HCT116 (cell line): Measurements from ENCODE around the gene ARHGEF39. TPM values are rescaled to one million over a fixed set of nuclear protein-coding genes. Genes with fewer than 3 reads are reported as not detected.

Experiments
- ATAC-seq: fragments of 200-7000 bp; cut with Tn5 transposase; 2 replicates; pipeline ENCODE4 v1.9.1; 2020; ENCODE audit warnings: mild to moderate bottlenecking, moderate library complexity
- BruUV-seq: library from RNA; stranded (reverse); fragments of 400-500 nt; replicated peaks from 2 replicates; lab custom pipeline; 2021; lab: Mats Ljungman, UMichigan
- CTCF ChIA-PET: fragments of 300-600 bp; sonication (Branson Sonifier 250); formaldehyde crosslinking; loops from one replicate; lab custom pipeline; 2021; ENCODE audit warnings: antibody characterized with exemption; lab: Charles Lee
- POLR2A ChIA-PET: fragments of 300-600, 350-600 bp; sonication (Branson Sonifier 250); formaldehyde crosslinking; loops from one replicate; lab custom pipeline; 2021; ENCODE audit warnings: antibody characterized with exemption; lab: Charles Lee
- RAD21 ChIA-PET, 2 experiments: fragments of 300-600 bp; sonication (Branson Sonifier 250); formaldehyde crosslinking; loops; one replicate each; lab custom pipeline; 2023; ENCODE audit warnings: low total read pairs in 2 of 2; ENCODE audit not compliant: uncharacterized antibody in 2 of 2, unreplicated experiment in 2 of 2, low non-redundant PET in 1 of 2; lab: Charles Lee
- DNase-seq: peaks from one replicate; pipeline ENCODE4 v3.0.0-alpha.2; 2010; ENCODE audit warnings: low read depth, low spot score
- H2AFZ ChIP-seq: fragments of 200-600 bp; shearing (Covaris generic), sonication (generic); 2 replicates; pipeline ENCODE4 v1.6.1; 2017; ENCODE audit warnings: low read depth, mixed run types, mixed read lengths, antibody characterized with exemption, low read length; ENCODE audit not compliant: poor library complexity, severe bottlenecking
- H3K27ac ChIP-seq: 2 replicates; pipeline ENCODE4 v1.5.1; 2012; ENCODE audit warnings: low read depth, low read length
- H3K27me3 ChIP-seq: fragments of 200-600 bp; sonication (generic); 2 replicates; pipeline ENCODE4 v1.6.1; 2016; ENCODE audit warnings: mixed run types, low read length, mixed read lengths; ENCODE audit not compliant: insufficient read depth
- H3K36me3 ChIP-seq, 2 experiments: fragments of 200-500 bp in 1 of 2; fragments of 200-600 bp in 1 of 2; sonication (Bioruptor generic) in 1 of 2; sonication (generic) in 1 of 2; 2 replicates each; pipeline versions ENCODE4 v1.5.1 to v1.6.1; 2014 to 2016; ENCODE audit warnings: low read length in 2 of 2, inconsistent platforms in 1 of 2, mixed read lengths in 1 of 2, mixed run types in 1 of 2; ENCODE audit not compliant: insufficient read depth in 2 of 2, control insufficient read depth in 1 of 2
- H3K4me1 ChIP-seq, 2 experiments: fragments of 200-600 bp in 1 of 2; sonication (generic) in 1 of 2; 2 replicates each; pipeline versions ENCODE4 v1.5.1 to v1.6.1; 2012 to 2017; ENCODE audit warnings: low read length in 2 of 2, inconsistent platforms in 1 of 2, mild to moderate bottlenecking in 1 of 2, mixed read lengths in 1 of 2, mixed run types in 1 of 2, moderate library complexity in 1 of 2; ENCODE audit not compliant: insufficient read depth in 2 of 2, control insufficient read depth in 1 of 2
- H3K4me2 ChIP-seq: fragments of 200-600 bp; sonication (generic); 2 replicates; pipeline ENCODE4 v1.6.1; 2017; ENCODE audit warnings: mixed run types, low read length, mixed read lengths
- H3K4me3 ChIP-seq, 2 experiments: fragments of 200-600 bp in 1 of 2; sonication (generic) in 1 of 2; replicated peaks in 1 of 2; 2 replicates each; pipeline ENCODE4 v1.5.1; 2011 to 2016; ENCODE audit warnings: low read length in 2 of 2, control low read depth in 1 of 2, low read depth in 1 of 2, mild to moderate bottlenecking in 1 of 2, mixed read lengths in 1 of 2, mixed run types in 1 of 2
- H3K79me2 ChIP-seq: fragments of 200-600 bp; sonication (generic); 2 replicates; pipeline ENCODE4 v1.6.1; 2017; ENCODE audit warnings: mild to moderate bottlenecking, mixed run types, low read length, moderate library complexity, mixed read lengths; ENCODE audit not compliant: insufficient read depth
- H3K9ac ChIP-seq: fragments of 200-600 bp; sonication (generic); 2 replicates; pipeline ENCODE4 v1.6.1; 2016; ENCODE audit warnings: low read length, mixed read lengths
- H3K9me2 ChIP-seq: fragments of 200-600 bp; sonication (generic), shearing (Covaris generic); 2 replicates; pipeline ENCODE4 v1.6.1; 2017; ENCODE audit warnings: mixed run types, mild to moderate bottlenecking, moderate library complexity; ENCODE audit not compliant: insufficient read depth
- H3K9me3 ChIP-seq, 2 experiments: fragments of 200-500 bp in 1 of 2; fragments of 200-600 bp in 1 of 2; sonication (Bioruptor generic) in 1 of 2; sonication (generic) in 1 of 2; 2 replicates each; pipeline ENCODE4 v1.6.1; 2014 to 2017; ENCODE audit warnings: low read length in 2 of 2, mixed read lengths in 2 of 2, inconsistent platforms in 1 of 2, low read depth in 1 of 2, mild to moderate bottlenecking in 1 of 2, mixed run types in 1 of 2, moderate library complexity in 1 of 2; ENCODE audit not compliant: control insufficient read depth in 1 of 2, insufficient read depth in 1 of 2
- H4K20me1 ChIP-seq: fragments of 200-600 bp; sonication (generic), shearing (Covaris generic); 2 replicates; pipeline ENCODE4 v1.6.1; 2017; ENCODE audit warnings: mixed run types, mild to moderate bottlenecking, moderate library complexity; ENCODE audit not compliant: insufficient read depth
- CBX3 ChIP-seq: IDR thresholded peaks from 2 replicates; pipeline ENCODE4 v1.6.1; 2012; ENCODE audit warnings: low read depth
- EGR1 ChIP-seq: IDR thresholded peaks from 2 replicates; pipeline ENCODE4 v1.6.1; 2012; ENCODE audit warnings: low read depth
- EZH2 ChIP-seq: fragments of 200-600 bp; sonication (generic); IDR thresholded peaks from 2 replicates; pipeline ENCODE4 v1.6.1; 2017; ENCODE audit warnings: antibody characterized with exemption, mixed run types
- EZH2phosphoT487 ChIP-seq: fragments of 200-600 bp; IDR thresholded peaks from 2 replicates; pipeline ENCODE4 v1.6.1; 2018; ENCODE audit warnings: antibody characterized with exemption, borderline replicate concordance
- FOSL1 ChIP-seq: IDR thresholded peaks from 2 replicates; pipeline ENCODE4 v1.6.1; 2012; ENCODE audit warnings: low read depth
- POLR2A ChIP-seq: IDR thresholded peaks from 2 replicates; pipeline ENCODE4 v1.7.0; 2011; ENCODE audit warnings: borderline replicate concordance; ENCODE audit not compliant: insufficient read depth, insufficient read length; ENCODE audit errors: extremely low read depth
- POLR2AphosphoS5 ChIP-seq: IDR thresholded peaks from 2 replicates; pipeline ENCODE4 v1.6.1; 2011; ENCODE audit warnings: mild to moderate bottlenecking, low read depth, low read length, moderate library complexity
- RAD21 ChIP-seq: IDR thresholded peaks from 2 replicates; pipeline ENCODE4 v1.6.1; 2012; ENCODE audit warnings: low read depth, mild to moderate bottlenecking
- SIN3A ChIP-seq: IDR thresholded peaks from 2 replicates; pipeline ENCODE4 v1.6.1; 2012; ENCODE audit warnings: low read depth
- SP1 ChIP-seq: IDR thresholded peaks from 2 replicates; pipeline ENCODE4 v1.6.1; 2012; ENCODE audit warnings: low read depth
- ZFX ChIP-seq: fragments of 450-650 bp; IDR thresholded peaks from 2 replicates; pipeline ENCODE4 v1.6.1; 2017
- intact Hi-C: fragments of 100-400 bp; cut with micrococcal nuclease; formaldehyde crosslinking; loops from 2 replicates; pipeline ENCODE4 v1.10.0; 2022
- total RNA-seq: library from RNA; stranded (reverse); gene quantifications from one replicate; pipeline ENCODE4 v1.2.1, GENCODE V29; 2021; ENCODE audit not compliant: unreplicated experiment
- TF ChIP-seq, protein P1 (sequence below), 3 experiments: fragments of 200-600 bp in 1 of 3; sonication (generic) in 1 of 3; IDR thresholded peaks in 2 of 3; conservative IDR thresholded peaks in 1 of 3; 2 replicates each; pipeline ENCODE4 v1.5.1; 2012 to 2017; ENCODE audit warnings: low read depth in 2 of 3, low read length in 2 of 3, antibody characterized with exemption in 1 of 3, borderline replicate concordance in 1 of 3, control low read depth in 1 of 3, mild to moderate bottlenecking in 1 of 3, mixed read lengths in 1 of 3, mixed run types in 1 of 3, moderate library complexity in 1 of 3; ENCODE audit not compliant: insufficient read depth in 1 of 3
- TF ChIP-seq, protein P2 (sequence below): IDR thresholded peaks from 2 replicates; pipeline ENCODE4 v1.6.1; 2012

ARHGEF39 gene
- total RNA-seq, 1 experiment from 2014 or later = 29.8 TPM

DNA sequence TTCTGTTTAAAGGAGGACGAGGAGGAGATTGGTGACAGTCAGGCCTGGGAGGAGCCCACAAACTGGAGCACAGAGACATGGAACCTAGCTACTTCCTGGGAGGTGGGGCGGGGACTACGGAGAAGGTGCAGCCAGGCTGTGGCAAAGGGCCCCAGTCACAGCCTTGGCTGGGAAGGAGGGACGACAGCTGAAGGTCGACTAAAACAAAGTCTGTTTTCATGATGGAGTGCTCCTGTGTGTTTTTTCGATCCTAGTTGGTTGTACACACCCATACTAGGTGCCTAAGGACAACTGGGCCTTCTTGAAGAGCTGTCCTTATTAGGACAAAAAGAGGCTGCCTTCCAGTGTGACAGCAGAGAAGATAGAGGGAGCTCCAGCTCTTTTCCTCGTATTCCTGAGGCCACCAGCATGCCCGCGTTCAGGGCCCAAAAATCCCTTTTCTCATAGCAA lies 4.0 kb downstream of the ARHGEF39 start:
- DNase-seq (peak; percentile 33), ATAC-seq (no peak)
- ChIA-PET RAD21 (interaction anchor here in 1 of 2 experiments (1.3 kb wide), 1 partner anchor 35 kb away, joined by 3 read pairs; no protein-coding TSS in a partner anchor), CTCF (interaction anchor here (0.8 to 3.2 kb wide), 12 partner anchors 9 to 221 kb away, joined by 3 to 33 read pairs (median 4); partner anchors contain the start of genes CREB3, GBA2, HINT2 and RGP1), POLR2A (interaction anchor here (1.5 to 1.6 kb wide), 2 partner anchors 57 to 71 kb away, joined by 4 to 10 read pairs; partner anchors contain the start of genes CREB3 and TLN1)
- Histone ChIP-seq H2AFZ (no peak overlapping the region), H3K9ac (no peak overlapping the region), H3K4me3 (no peak overlapping the region), H3K36me3 (peaks cover 6 to 27% of the 10 kb centered on the region in 2 experiments; a peak in 3 of 4 replicates), H3K27me3 (no peaks in the 10 kb centered on the region), H3K4me2 (0 out of 2 replicates have a peak overlapping the region, but pooled peaks have one; percentile 2), H3K79me2 (peaks cover 28% of the 10 kb centered on the region; the same call in 1 of the 2 replicates), H3K27ac (peak overlapping the region; percentile 33), H3K4me1 (peaks cover 22 to 62% of the 10 kb centered on the region in 2 experiments; a peak in 3 of 4 replicates), H3K9me3 (no peaks in the 10 kb centered on the region), H4K20me1 (no peaks in the 10 kb centered on the region), H3K9me2 (no peaks in the 10 kb centered on the region)
- TF ChIP-seq, protein P1, sequence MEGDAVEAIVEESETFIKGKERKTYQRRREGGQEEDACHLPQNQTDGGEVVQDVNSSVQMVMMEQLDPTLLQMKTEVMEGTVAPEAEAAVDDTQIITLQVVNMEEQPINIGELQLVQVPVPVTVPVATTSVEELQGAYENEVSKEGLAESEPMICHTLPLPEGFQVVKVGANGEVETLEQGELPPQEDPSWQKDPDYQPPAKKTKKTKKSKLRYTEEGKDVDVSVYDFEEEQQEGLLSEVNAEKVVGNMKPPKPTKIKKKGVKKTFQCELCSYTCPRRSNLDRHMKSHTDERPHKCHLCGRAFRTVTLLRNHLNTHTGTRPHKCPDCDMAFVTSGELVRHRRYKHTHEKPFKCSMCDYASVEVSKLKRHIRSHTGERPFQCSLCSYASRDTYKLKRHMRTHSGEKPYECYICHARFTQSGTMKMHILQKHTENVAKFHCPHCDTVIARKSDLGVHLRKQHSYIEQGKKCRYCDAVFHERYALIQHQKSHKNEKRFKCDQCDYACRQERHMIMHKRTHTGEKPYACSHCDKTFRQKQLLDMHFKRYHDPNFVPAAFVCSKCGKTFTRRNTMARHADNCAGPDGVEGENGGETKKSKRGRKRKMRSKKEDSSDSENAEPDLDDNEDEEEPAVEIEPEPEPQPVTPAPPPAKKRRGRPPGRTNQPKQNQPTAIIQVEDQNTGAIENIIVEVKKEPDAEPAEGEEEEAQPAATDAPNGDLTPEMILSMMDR (IDR thresholded peaks at IDR 0.05 in 2 of 3, conservative IDR thresholded peaks at IDR 0.05 in 1 of 3; ENCODE audit: borderline replicate concordance in 1 of 3, insufficient read depth in 1 of 3, low read depth in 2 of 3, low read length in 2 of 3) = peak in 2 of 3 experiments; percentile 48; a peak in 4 of 6 replicates
- no peak for TF ChIP-seq SIN3A
- no peak for TF ChIP-seq SP1
- TF ChIP-seq, protein P2, sequence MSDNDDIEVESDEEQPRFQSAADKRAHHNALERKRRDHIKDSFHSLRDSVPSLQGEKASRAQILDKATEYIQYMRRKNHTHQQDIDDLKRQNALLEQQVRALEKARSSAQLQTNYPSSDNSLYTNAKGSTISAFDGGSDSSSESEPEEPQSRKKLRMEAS = no peak
- intact Hi-C loops = no loop called here
- BruUV-seq = no TSS peak

- ATAC-seq = no peak
- Histone ChIP-seq H4K20me1 (no peaks in the 10 kb centered on the region), H3K4me1 (peaks cover 14 to 50% of the 10 kb centered on the region in 2 experiments; a peak in 3 of 4 replicates), H3K4me3 (peak overlapping the region; percentile 68 to 75), H3K9ac (peak overlapping the region; percentile 90), H3K4me2 (peak overlapping the region; percentile 79), H3K9me3 (no peaks in the 10 kb centered on the region), H3K9me2 (no peaks in the 10 kb centered on the region), H2AFZ (no peak overlapping the region), H3K27me3 (no peaks in the 10 kb centered on the region), H3K36me3 (peaks cover 6 to 27% of the 10 kb centered on the region in 2 experiments; a peak in 3 of 4 replicates), H3K79me2 (peaks cover 22% of the 10 kb centered on the region; the same call in 1 of the 2 replicates), H3K27ac (peak overlapping the region; percentile 85; the same call in 1 of the 2 replicates)
- intact Hi-C loops = loop anchor here (10.0 kb wide), 1 partner anchor 545 kb away; the partner anchor contains the start of gene ATOSB
- no peak for DNase-seq
- ChIA-PET RAD21 (no interaction called here), POLR2A (interaction anchor here (0.8 to 2.9 kb wide), 3 partner anchors 10 to 73 kb away, joined by 3 to 11 read pairs (median 4); partner anchors contain the start of genes CREB3 and TLN1), CTCF (interaction anchor here (0.9 to 1.5 kb wide), 4 partner anchors 37 to 106 kb away, joined by 3 to 4 read pairs (median 3); partner anchors contain the start of gene TESK1)
- BruUV-seq = no TSS peak
- TF ChIP-seq ZFX (no peak), CBX3 (no peak), POLR2AphosphoS5 (no peak; the same call in 1 of the 2 replicates), SP1 (no peak), EGR1 (no peak), RAD21 (no peak), POLR2A (no peak), EZH2 (no peak), FOSL1 (no peak), EZH2phosphoT487 (no peak)
- TF ChIP-seq, protein P1 (IDR thresholded peaks at IDR 0.05 in 2 of 3, conservative IDR thresholded peaks at IDR 0.05 in 1 of 3; ENCODE audit: borderline replicate concordance in 1 of 3, insufficient read depth in 1 of 3, low read depth in 2 of 3, low read length in 2 of 3) = no peak
These were observed 5.7 kb downstream of the ARHGEF39 start for GRCh38 chr9:35659340-35659739.
